ENCODE data around the gene HMCES.
"Not testable (repeated sequence)": the region's sequence is repeated elsewhere in the genome, so short reads cannot be mapped to it uniquely, and the experiment has no call there.

Gene HMCES

DNA sequence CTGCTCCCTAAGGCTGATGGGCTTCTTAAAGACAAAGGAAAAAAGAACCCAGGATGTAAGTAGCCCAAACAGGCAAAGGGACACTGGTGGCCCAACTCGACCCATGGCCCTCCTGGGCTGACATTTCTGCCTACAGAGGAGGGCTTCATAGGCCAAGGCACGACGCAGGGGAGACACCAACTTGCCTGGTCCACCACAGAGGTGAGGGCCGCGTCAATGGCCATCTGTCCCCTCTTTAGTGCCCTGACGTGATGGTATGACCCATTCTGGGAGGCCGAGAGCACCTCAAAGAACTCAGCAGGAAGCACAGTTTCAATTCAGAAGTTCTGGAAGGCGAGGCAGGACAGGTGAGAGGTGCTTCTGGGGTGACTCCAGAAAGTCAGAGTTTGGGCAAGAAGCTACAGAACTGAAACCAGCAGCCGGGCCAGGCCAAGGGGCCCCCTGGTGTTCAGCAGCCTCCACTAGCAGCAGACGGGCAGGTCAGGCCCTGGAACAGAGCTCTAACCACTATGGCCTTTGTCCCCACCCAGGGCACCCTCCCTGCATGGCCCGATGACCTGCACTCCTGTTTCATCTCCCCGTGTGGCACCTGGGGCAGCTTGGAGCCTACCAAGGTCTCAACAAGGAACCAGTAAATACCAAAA, 45.1 kb downstream of the HMCES start:
- DNase-seq: peak; percentile 41

DNA sequence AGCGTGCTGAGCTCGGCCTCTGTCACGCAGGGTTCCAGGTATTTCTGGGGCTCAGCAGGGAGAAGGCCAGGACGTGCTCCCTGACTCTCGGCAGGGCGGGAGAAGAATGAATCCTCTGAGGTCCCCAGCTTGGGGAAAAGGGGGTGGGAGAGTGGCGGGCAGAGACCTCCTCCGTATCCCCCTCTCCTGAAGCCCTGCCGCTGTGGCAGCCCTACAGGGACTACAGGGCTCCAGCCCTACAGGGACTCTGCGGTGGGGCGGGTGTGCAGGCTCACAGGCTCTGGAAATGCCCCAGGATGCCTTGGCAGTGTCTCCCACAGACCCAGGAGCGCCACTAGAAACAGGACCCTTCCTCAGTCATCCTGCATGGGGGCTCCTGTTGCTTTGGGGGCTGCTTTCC, 46.2 kb downstream of the HMCES start:
- DNase-seq: no peak

DNA sequence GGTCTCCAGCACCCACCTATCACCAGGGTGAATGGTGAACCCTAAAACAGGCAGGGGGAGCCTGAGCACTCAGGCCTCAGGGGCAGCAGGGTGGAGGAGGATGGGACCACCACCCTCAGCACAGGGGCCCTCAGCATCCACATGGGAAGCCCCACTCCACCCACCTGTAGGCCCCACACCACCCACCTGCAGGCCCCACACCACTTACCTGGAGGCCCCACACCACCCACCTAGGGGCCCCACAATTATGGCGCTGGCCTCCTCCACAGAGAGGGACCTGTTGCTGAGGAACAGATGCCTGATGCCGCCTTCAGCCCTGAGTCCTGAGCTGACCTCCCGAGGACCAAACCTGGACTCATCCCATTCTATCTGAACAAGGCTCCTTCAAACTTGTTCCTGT, 46.7 kb downstream of the HMCES start:
- no peak for DNase-seq

DNA sequence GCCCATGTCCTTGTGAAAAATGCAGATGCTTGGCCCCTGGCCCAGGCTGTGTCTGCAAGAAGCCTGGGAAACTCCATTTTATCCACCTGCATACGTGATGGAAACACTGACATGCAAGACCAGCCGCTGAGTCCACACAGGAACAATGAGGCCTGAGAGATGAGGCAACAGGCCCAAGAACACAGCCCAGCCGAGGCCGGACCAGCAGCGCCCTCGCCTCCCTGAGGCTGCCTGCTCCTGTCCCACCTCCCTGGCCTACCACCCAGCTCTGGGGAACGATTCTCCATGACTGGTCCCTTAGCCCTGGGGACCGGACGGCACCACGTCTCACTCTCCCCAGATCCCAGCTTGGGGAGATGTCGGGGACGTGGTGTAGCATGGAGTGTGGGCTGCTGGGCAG, 47.5 kb downstream of the HMCES start:
- no peak for DNase-seq

DNA sequence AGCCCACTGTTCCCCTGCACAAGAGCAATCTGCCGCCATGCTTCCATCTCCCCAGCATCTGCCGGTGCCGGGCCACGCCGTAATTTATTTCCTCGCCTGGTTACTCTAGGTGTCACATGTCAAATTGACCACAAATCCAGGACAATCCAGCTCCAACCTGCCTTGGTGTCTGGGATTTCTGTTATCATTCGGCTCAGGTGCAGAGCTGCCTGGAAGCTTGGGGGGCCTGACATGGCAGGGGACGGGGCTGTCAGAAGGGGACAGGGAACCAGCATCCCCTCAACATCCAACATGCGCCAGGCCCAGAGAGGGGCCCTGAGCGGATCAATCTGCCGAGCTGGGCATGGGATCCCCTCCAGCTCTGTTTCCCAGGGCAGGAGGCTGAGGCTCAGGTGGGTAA, 47.9 kb downstream of the HMCES start:
- no peak for DNase-seq

DNA sequence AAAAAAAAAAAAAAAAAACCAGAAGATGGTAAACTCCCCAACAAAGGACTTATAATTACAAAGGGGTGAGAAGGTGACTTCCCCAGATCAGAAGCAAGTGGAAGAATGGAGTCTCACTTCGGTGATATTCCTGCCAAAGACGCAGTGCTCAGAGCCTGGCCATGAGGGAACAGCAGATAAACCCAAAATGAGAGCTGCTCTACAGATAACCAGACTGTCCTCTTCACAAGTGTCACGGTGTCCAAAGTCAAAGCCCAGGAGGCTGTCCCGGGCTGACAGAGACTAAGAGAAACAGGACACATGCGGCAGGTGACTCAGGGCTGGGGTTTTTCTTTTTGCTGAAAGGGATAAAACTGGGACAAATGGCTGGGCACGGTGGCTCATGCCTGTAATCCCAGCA, 48.8 kb downstream of the HMCES start:
- no peak for DNase-seq

DNA sequence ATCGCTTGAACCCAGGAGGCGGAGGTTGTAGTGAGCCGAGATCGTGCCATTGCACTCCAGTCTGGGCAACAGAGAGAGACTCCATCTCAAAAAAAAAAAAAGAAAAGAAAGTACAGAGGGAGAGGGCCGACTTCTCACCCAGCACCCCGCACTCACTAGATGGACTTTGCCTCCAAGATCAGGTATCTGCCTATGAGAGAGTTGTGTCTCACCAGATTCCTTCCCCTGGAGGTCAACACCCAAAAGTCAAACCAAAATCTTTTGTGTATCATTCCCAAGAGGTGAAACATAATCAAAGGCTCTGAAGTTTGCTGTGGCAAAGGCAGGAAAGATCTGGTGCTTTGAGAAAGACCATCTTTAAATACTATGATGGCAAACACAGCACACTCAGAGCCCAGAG, 51.2 kb downstream of the HMCES start:
- DNase-seq: no peak

DNA sequence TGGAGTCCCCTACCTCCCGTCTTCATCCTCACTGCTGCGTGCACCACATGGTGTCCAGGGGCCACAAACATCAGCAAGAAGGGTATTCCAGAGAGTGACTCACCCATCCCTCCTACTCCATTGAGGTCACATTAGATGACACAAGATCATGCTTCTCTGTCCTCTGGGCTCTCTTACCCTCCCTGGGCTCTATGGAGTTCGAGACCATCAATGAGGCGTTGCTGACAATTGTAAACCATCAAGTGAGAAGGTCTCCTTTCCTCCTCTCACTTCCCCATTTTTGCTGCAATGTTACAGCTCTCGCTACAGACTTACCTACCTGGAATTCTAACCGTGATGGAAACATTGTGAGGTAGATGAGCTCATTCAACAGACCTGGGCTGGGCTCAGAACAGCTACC, 51.7 kb downstream of the HMCES start:
- peak; percentile 80 for DNase-seq

DNA sequence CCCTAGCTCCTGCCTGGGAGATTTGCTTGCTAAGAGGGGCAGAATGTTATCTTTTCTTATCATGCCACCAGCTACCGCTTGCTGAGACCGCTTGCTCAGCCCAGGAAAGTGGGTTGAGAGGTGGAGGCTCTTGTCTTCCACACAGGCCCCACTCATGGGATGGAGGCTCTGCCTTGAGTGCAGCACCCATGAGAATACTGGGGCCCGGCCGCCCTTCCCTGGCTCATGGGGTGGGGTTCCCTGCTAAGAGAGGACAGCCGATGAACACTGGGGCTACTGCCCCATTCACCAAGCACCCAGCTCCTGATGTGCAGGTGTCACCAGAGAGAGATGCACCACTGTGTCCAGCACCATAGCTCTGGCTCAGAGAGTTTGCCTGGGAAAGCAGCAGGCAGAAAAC, 55.2 kb downstream of the HMCES start:
- no peak for DNase-seq

DNA sequence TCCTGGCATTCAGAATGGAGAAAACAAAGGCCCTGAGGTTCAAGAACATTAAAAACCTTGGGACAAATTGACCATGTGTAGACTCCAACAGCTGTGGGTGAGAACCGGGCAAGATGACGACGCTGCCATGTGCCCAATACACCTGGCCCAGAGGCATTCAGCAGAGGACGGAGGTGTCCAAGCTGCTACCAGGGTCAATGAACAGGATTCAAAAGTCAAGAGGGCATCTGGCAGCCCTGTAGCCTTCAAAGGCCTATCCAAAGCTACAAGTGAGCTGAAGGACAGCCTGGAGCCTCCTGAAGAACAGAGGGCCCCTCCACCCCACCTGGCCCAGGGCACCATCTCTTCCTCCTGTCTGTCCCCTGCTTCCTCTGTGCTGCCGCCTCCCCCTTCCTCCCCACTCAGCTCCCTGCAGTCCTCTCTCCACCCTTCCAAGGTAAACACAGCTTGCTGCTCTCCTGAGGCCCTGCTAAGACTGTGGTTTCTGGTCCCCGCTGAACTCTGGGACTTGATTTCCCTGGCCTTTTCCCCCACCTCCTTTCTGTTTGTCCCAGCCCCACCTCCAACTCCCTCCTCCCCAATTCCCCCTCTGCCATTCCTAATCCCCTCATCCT, 57.5 kb downstream of the HMCES start:
- no peak for DNase-seq

DNA sequence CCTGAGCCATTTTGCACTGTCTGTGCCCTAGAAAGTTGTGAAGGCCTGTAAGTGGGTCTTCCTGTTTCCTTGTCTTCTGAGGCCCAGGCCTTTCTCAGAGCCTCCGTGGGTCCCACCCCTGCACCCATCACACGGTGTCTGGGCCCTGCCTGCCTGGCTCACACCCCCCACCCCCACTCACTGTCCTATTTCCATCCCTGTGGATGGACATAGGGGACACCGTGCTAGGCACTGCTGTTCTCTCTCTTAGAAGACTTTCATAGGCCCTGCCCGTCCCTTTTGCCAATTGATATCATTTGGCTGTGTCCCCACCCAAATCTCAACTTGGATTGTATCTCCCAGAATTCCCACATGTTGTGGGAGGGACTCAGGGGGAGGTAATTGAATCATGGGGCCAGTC, 59.0 kb downstream of the HMCES start:
- DNase-seq: not testable (repeated sequence)

DNA sequence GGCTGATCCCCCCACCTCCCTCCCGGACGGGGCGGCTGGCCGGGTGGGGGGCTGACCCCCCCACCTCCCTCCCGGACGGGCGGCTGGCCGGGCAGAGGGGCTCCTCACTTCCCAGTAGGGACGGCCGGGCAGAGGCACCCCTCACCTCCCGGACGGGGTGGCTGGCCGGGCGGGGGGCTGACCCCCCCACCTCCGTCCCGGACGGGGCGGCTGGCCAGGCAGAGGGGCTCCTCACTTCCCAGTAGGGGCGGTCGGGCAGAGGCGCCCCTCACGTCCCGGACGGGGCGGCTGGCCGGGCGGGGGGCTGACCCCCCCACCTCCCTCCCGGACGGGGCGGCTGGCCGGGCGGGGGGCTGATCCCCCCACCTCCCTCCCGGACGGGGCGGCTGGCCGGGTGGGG, 60.5 kb downstream of the HMCES start:
- not testable (repeated sequence) for DNase-seq

DNA sequence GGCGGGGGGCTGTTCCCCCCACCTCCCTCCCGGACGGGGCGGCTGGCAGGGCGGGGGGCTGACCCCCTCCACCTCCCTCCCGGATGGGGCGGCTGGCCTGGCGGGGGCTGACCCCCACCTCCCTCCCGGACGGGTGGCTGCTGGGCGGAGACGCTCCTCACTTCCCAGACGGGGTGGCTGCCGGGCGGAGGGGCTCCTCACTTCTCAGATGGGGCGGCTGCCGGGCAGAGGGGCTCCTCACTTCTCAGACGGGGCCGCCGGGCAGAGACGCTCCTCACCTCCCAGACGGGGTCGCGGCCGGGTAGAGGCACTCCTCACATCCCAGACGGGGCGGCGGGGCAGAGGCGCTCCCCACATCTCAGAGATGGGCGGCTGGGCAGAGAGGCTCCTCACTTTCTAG, 61.2 kb downstream of the HMCES start:
- not testable (repeated sequence) for DNase-seq

DNA sequence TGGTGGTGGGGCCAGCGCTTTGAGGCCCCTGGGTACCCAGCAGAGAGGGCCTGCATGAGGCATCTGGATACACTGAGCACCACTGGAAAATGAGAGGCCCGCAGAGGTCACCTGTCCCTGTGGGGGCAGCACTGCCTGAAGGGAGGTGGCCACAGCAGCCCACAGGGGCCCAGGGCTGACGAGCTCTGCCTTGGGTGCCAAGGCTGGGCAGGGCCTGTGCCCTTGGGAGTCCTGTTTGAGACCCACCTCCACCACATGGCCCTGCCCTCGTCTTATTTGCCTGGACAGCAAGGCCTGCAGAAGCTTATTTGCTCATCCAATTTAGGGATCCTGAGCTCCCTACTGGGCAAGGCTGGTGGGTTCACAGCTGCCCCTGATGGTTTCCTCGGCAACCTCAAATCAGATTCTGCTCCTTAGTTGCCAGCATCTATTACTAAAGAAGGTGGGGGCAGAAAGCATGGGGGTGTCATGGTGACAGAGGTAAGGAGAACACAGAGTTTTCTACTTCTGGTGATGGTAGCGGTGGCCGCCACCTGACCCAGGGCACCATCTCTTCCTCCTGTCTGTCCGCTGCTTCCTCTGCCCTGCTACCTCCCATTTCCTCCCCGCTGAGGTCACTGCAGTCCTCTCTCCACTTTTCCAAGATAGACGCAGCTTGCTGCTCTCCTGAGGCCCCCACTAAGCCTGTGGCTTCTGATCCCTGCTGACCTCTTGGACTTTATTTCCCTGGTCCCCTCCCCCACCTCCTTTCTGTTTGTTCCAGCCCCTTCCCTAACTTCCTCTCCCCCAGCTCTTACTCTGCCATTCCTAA, 62.9 kb downstream of the HMCES start:
- DNase-seq: no peak

DNA sequence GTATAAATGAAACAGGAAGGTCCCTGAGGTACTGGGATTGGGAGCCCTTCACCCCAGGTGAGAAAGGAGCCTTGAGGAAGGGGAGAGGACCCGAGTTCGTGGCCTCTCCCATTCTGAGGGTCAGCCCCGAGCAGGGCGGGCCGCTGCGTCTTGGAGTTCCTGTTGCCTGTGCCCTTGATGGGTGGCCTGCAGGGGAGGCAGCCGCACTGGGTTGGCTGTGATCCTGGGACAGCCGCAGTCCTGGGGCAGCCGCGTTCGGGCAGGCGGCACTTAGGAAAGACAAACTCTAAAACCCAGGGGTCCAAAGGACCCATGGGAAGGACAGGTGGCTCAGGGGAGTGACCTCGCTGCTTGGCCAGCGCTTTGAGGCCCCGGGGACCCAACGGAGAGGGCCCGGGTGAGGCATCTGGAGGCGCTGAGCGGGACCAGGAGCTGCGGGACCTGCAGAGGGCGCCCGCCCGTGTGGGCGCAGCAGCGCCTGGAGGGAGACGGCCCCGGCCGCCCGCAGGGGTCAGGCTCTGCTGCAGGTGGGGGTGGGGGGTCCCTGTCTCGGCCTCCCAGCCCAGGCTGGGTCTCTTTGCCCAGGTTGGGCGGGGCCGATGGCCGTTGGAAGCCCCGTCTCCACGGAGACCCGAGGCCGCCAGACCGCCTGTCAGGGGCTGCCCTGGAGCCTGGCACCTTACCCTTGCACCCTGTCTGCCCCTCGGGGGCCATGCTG, 65.1 kb downstream of the HMCES start:
- DNase-seq: peak; percentile 59

DNA sequence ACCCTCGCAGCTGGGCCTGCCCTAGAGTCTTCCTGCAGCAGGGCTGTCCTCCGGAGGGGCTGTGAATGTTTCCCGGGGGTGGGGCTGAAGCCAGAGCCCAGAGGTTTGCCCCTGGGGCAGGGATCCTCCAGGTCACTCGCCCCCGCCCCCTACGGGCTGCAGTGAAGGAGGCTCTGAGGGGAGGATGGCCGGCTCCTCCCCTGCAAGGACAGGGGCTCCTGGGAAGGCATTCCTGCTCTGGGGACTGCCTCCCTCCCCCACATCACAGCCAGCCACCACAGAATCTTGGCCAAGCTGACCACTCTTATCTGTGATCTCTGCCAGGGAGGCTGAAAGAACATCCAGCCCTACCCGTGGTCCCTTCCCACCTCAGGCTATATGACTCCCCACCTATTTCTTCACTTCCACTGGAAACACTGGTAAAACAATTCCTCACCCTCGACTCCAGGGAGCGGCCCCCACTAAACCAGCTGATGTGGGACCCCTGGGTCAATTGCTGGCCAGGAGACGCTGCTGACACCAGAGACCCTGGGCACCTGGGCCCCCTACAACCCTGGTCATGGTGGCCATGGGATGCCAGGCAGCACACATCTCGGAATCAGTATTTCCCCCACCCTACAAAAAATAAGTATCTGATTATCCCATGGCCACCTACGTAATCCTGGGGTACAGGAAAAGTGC, 66.0 kb downstream of the HMCES start:
- DNase-seq: no peak

DNA sequence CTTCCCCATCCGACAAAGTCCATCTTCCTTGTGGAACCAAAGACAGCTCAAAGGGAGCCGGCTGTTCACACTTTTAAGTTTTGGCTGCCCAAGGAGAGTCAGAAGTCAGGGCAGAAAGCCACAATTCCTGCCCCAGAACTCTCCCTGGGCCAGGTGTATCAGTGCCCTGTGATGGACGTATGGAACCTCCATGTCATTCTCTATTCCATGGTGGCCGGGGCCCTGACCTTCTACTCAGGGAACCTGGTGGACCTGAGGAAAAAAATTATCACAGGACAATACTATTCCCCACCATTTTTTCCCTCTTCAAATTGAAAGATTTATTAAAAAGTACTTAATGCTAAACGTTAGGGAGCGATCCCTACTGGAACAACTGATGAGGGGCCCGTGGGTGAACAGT, 66.6 kb downstream of the HMCES start:
- no peak for DNase-seq

DNA sequence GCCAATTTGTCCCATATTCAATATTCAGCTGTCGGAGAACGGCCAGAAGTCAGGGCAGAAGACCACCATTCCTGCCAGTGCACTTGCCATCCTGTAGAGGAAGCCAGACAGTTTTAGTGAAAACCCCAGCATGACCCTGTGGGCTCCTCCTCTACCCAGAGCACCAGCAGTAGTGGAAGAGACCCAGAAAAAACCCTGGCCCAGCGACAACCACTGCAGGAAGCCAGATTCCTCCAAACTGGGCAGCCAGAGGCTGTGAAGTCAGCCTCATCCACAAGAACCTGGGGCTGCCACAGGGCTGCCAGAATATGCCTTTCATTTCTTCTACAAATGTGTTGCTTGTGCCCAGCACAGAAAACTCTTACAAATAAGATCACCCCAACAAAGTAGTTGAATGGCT, 67.3 kb downstream of the HMCES start:
- DNase-seq: no peak

DNA sequence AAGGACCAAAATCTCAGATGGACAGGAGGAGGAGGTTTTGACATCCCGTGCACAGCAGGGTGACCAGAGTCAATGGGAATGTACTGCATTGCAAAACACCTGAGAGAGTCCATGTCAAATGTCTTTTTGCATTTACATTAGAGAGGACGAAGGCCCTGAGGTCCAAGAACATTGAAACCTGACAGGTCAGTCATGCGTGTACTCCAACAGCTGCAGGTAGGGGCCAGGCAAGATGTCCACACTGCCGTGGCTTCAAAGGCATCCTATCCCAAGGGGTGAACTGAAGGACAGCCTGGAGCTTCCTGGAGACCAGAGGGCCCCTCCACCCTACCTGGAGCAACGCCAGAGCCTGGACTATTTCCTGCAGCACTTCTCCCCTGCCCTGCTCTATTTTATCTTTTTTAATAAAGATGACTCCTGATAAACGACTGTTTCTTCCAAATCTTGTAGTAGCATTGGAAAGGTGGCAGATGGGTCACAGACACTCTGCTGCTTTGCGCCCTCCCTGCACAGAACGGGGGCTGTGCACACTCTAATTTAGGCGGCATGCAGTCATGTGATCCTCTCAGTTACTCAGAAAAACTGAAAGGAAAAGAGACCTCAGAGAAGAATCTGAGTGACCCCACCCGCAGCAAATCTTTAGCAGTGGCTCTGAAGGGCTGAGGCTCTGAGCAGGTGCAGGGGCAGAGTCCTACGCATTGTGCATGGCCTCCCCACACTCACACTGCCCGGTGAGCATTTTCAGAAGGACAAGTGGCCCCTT, 68.2 kb downstream of the HMCES start:
- no peak for DNase-seq

DNA sequence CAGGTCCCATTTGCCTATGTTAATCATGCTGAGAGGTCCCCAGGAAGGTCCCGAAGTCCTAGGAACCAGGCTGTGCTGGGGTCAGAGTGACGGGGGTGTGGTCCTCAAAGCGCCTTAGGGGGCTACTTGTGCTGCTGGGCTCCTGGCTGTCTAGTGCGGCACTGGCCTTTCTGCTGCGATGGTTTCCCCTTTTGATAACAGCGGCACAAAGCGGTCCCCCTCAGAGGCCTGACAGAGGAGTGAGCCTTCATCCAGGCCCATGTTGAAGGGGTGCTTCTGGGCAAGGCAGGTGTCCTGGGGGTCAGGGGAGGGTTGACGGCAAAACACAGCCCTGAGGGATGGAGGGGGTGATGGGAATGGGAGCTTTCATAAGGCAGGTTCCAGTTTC, 68.8 kb downstream of the HMCES start:
- DNase-seq: no peak

DNA sequence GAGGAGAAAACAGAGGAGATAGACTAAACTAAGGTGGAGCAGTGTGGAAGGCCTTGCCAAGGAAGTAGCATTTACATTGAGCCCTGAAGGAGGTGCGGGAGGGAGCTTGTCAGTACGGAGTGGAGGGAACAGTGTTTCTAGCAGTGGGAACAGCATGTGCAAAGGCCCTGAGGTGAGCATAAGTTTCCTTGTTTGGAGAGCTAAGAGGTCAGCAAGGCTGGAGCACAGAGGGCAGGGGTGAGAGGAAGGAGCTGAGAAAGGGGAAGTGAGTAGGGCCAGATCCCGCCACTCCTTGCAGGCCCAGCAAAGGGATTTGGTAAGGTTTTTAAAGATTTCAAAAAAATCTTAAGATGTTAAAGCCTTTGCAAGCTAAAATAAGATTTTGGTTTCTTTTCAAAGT, 70.1 kb downstream of the HMCES start:
- DNase-seq: peak; percentile 36

DNA sequence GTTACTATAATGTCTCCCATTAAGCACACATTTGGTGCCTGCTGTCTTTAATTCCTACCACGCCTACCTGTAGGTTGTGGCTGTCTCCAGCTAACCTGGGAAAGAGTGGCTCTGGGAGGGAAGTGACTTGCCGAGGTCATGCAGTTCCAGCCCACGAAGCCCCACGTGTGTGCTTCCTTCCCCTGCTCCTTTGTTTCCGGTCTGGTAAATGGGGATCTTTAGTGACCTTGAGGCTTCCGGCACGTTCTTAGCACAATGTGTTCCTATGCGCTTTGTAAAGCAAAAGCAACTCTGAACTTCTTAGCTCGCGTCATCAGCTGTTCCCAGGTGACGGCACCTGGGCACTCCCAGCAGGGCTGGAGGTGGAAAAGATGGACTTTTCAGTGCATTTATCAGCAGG, 70.5 kb downstream of the HMCES start:
- DNase-seq: not testable (repeated sequence)

Data from suppressor macrophage treated with lipopolysaccharide for 4 hours (primary cell).